DMS 273 (cell line): ENCODE results near the gene KIF26B.

Experiments
- DNase-seq: peaks from one replicate; lab custom pipeline; 2025; ENCODE audit not compliant: unreplicated experiment; lab: John Stamatoyannopoulos, UW

KIF26B gene

DNA sequence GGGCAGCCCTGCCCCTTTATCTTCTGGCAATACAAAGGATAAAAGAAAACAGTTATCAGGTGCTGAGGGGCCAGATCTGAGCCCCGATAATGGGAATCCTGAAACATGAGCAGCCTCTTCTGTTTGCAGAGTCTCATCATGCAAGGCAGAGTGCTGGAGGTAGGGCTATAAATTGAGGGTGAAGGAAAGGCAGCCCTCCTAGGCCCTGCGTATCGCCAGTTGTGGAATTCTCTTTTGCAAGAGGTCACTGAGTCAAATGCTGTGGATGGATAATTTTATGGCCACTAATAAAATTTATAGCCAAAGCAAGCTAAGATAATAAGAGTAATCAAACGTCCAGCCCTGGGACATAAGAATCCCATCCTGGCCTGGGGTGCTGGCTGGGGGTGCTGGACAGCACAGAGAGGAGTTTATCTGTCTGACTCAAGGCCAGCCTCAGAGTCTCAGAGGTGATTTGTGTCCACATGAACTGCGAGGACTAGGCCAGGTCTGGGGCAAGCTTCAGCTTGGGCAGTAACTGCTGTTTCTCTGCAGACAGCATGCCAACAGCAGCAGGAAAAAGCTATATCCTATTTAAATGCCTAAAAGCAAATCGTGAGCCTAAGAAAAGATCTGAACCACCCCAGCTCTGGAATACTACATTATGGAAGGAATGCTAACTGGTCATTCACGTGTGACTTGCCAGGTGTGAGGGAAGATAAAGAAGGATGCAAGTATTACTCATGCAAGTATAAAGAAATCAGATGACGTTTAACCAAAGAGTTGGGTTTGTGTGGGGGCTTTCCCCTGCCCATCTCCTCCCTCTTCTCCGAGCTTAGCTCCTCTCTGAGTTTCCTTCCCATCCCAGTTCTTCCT lies 254.8 kb downstream of the KIF26B start:
- no peak for DNase-seq

DNA sequence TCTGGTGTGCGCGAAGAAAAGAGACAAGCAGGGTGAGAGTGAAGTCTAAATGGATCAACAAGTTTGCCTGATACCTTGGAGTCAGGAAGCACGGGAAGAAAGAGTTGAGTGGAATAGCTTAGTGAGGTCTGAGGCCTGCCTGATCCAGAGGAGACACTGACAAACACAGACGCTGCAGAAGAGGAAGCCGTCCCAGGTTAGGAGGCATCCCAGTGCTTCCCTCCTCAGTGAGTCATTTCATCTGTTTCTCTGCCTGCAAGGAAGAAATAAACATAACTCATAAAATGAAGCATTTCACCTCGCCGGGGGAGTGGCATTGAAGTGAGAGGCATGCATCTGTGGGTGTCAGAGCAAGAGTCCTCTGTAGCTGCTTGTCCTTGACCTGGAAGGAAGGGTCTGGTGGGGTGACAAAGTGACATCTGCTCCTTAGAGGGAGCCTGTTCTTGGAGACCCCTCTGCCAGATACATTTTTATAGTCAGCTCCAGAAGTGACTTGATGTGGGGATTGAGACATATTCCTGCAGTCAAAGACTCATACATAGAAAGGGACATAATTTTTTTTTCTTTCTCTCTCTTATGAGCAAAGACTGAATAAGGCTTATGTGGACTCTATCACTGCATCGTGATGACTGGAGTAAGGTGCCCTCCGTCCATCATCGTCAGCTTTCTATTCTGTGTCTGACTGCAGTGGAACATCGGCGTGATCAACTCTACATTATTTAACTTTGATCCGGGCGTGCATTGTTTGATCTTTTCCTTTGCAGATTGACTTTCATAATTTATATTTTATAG lies 256.7 kb downstream of the KIF26B start:
- no peak for DNase-seq

DNA sequence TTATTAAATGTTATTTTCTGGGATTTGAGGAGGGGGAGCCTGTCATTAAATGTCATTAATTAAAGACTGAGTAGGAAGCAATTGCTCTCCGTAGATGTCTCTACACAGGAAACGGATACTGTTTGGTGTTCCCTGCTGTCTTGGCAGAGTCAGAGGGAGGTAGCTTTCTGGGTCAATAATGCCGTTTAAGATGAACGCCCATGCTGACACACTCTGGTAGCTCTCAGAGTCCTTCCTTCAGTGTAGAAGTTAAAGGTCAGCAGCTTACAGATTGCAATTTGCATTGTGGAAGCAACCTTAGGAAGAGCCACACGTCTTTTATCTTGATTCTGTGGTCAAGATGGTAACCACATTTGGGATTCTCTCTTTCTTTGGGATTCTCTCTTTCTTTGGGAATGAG lies 257.5 kb downstream of the KIF26B start:
- DNase-seq, result no peak

DNA sequence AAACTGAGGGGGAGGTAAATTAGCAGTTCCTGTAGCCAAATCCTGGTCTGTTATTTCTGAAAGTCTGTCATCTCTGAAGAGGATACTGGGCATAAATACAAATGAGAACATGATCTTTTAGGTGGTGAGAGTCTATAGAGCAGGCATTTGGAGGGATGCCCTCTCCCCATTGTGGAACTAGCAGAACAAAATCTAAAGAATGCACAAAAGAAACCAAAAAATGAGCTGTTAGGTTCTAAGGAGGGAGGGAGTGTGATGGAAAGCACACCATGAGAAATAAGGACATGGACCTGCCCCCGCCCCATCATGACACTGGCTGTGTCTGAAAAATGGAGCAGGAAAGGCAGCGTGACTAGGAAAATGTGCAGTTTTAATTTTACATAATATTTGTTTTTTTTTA lies 262.0 kb downstream of the KIF26B start:
- DNase-seq, result no peak

DNA sequence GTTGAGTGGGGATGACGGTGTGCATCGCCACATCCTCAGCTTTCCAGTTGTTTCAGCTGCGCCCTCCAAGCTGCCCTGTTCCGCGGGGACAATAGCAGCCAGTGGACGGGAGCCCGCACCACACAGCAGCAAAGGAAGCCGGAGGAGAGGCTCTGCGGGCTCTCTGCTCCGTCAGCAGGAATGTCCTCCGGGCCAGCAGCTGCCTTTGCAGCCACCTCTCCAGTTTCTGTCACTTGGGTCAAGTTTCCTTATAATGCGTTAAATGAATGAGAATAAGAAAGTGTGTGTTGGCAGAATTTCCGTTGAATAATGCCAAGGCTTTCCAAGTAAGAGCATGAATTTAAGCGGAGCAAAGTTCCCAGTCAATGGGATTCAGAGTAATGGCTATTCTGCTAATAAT lies 263.3 kb downstream of the KIF26B start:
- no peak for DNase-seq

DNA sequence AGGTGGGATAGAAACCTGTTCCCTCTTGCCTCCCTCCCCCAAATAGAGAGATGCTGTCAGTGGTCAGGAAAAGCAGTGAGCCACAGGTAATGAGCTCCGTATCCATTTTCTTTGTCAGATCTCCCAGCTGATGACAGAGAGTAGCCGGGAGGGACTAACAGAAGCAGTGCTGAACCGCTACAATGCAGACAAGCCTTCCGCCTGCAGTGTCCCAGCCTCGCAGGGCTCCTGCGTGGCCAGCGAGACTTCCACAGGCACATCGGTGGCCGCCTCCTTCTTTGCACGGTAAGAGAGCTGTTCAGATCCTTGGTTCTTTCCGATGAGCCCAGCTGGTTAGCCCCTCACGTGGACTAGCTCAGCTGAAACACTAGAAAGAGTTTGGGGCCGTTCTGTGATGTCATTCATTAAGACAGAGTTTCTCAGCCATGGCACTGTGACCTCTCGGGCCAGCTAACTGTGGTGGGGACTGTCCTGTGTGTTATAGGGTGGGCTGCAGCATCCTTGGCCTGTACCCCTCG lies 264.7 kb downstream of the KIF26B start:
- no peak for DNase-seq

DNA sequence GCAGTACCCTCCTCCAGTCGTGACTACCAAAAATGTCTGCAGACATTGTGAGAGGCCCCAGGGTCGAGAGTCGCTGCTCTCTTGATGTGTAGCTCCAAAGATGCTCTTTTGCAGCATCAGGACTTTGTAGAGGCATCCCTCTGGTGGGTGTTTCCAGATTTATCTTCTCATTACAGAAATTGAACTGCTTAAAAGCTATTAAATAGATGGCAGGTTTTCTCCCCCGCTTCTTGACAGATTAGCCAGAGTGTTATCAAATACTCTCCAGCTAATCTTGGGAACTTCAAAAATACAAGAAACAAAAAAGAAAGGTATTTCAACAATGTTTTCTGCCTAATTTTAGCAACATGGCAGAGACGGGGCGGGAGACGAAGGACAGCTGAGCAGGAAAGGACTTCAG lies 265.2 kb downstream of the KIF26B start:
- DNase-seq, result no peak

DNA sequence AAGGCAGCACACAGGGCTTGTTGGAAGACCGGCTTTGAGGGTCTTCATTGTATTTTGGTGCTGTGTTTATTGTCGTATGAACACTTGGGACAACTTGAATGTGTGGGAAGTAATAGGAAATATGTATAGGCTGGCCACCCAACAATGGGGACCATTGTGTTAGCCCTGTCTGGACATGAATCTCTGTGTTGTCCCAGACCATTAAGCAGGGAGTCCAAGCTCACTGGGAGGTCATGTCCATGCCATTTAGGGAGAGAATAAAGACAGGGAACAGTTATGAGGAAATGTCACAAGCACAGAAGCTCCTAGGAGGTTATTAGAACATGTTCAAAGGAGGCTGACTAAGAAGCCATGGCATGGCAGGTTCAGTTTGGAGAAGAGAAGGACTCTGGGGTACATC lies 266.1 kb downstream of the KIF26B start:
- DNase-seq, result no peak

DNA sequence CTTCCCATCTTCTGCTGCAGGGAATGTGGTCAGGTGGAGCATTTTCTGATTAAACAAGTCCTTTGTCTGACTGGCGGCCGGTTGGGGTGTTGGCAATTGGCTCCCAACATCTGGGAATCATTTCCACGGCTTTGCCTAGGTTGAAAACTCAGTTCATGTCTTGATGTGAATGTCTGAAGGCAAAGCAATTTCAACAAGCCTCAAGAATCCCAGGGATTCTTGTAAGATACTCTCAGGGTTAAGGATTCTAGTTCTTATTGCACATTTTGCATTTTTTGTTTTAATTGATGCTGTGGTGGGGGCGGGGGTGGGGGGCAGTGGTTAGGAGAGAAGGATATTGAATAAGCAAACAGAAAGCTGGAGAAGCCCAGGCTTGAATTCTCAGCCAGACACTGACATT lies 273.9 kb downstream of the KIF26B start:
- DNase-seq, result no peak

DNA sequence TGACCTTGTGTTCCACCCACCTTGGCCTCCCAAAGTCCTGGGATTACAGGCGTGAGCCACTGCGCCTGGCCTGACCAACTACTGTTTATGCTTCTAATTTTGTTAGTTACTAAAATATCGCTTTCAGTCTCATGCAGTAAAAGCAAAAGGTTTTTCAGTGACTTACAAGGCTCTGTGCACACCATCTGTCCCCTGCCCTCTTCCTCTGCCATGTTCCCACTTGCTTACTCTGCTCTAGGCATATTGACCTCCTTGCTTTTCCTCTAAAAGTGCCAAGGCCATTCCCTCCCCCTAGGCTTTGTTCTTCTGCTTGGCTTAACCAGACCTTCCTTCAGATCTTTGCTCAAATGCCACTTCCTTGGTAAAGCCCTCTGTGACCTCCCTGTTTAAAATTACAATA lies 276.9 kb downstream of the KIF26B start:
- DNase-seq, result no peak

DNA sequence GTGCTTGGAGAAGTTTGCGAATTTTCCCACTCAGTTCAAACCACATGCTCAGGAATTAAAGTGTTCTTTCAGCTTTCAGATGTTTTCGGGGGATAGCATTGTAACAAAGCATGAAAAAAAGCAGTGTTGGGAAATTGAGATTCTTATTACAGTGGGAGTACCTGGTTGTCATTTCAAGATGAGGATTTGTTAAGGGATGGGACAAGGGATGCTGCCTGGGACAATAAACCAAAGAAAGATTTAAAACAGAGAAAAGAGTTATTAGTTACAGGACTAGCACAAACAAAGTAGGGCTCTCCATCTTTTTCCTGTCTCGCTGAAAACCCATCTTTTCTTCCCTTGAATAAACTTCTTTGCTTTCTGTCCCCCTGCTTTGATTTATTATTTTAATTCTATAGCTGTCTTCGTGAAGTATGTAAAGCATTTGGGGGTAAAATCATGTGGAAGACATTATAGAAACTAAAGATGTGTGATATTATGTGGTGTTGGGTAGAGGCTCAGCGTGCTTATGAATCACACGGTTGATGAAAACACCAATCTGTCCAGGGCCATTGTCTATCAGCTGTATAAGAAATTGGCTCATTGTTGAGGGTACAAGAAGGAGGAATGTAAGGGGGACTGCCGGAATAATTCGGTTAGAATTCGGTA lies 277.6 kb downstream of the KIF26B start:
- DNase-seq, result no peak

DNA sequence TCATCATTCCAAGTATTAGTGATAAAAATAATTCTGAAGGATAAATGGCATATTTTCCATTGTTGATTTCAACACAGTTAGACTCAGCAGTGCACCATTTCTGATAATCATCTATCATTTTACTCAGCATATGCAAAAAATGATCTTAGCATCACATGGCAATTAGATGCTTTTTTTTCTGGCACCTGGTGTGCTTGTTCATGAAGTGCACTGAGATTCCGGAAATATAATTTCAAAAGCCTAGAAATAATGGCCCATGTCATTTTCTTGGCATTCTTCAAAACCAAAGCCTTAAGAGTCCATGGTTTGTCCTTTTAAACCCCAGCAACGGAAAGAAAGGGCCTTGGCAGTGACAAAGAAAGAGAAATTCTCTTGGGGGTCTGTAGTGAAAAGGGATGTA lies 278.8 kb downstream of the KIF26B start:
- no peak for DNase-seq

DNA sequence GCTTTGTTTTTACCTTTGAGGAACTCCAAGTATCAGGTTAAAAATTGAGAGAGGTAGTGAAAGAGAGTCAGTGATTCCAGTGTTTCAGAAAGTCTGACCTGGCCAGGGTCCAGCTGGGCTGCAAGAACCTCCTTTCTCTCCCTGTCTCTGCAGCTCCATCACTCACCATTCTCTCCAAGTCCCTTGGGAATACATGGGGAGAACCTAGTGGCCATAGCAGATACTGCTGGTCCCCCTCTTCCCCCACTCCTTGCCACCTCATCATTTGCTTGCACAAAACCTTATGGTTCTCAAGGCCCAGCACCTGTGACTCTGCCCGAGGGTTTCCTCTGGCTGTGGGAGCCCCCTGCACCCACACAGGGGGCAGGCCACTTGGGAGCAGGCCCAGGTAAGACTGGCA lies 279.5 kb downstream of the KIF26B start:
- peak; percentile 39 for DNase-seq

DNA sequence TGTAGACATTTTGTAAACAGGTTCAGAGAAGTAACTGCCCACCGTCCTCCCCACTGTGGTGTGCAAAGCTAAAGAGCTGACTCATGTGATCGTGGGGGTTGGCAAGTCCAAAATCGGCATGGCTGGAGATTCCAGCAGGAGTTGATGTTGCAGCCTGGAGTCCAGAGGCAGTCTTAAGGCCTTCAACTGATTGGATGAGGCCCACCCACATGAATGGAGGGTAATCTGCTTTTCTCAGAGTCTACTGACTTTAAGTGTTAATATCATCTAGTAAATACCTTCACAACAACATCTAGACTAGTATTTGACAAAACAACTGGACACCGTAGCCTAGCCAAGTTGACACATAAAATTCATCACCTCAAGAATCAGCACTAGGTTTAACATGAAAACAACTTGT lies 281.6 kb downstream of the KIF26B start:
- no peak for DNase-seq

DNA sequence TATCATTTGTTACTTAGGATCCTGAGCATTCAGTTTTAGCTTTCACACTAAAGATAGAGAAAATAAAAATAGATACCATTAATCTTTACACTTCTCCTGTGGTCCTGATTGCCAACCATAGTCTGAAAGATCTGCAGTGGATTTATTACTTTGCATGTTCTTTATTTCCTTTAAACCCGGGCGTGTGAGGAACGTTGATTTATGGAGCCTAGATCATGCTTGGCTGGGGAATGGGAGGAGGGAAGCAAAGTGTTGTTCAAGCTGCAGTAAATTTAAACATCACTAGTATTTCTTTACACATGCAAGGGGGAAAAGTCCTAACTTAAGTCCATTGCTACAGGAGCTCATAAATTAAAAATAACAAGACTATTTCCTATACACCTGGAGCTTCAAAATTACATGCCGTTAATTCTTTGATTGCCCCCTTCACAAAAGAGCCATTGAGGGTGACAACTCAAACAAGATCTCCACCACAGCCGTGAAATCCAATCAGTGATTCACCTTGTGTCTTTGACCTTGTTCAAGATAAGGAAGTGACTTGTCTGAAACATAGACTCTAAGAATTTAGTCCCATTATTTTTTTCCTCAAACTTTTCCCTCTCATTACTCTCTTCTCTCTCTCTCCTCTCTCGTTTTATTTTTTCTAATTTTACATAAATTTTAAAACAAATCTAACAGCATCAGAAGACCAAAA lies 282.7 kb downstream of the KIF26B start:
- no peak for DNase-seq

DNA sequence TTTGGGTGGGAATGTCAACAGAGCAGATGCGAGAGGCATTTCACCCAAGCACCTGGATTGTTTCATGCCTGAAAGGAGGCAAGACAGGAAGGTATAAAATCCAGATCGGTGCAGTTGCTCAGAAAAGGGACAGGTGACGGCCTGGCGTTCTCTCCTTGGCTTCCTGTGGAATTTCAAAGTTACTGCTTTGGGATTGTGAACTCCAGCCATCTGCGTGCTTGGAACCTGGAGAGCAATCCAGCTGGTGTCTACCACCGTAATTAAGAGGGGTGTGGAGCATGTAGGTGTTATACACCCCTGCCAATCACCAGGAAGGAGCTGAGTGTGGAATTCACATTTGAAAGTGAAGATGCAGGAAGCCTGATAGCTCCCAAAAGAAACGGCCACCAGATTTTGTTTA lies 286.1 kb downstream of the KIF26B start:
- DNase-seq, result peak; percentile 22

DNA sequence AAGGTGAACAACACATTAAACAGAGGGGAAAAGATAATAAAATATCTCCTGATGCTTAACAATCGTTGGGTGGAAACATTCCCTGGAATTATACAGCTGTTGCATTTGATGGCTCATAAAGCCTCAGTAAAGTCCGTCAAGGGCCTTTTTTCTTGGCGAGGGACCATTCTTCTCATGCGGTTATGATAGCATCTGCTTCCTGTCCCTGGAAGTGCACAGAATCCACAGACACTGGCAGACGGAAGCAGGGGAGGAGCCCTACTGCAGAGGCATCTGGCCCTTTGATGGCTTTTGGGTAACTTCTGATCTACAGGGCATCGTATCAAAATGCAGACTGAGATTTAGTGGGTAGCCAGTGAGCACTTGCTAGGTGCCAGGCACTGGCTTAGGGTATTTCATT lies 286.9 kb downstream of the KIF26B start:
- peak; percentile 79 for DNase-seq

DNA sequence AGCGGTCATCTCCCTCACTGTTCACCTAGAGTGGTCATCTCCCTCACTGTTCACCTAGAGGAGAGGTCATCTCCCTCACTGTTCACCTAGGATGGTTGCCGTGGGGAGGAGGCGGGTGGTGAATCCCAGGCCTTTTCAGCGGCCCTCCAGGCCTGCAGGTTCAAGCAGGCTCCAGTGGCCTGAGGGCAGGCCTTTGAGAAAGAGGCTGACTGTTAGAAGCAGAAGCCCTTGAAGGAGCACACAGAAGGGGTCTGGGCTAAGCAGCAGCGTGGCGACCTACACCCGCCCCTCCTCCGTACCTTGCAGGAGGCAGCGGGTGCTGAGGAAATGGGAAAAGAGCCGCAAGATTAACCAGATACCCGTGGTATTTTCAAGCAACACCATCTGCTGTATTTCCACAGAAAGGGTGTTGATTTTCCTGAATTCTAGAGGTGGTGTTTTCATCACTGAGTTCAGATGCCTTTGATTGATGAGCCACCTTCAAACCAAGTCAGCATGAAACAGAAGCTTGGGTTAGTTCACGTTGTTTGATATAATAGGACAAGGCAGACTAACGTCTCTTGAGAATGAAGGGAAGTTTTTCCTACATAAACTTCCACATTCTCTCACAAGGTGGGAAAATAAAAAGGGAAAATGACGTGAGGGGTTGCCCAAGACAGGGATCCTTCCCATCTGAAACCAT lies 289.5 kb downstream of the KIF26B start:
- DNase-seq, result peak; percentile 22

DNA sequence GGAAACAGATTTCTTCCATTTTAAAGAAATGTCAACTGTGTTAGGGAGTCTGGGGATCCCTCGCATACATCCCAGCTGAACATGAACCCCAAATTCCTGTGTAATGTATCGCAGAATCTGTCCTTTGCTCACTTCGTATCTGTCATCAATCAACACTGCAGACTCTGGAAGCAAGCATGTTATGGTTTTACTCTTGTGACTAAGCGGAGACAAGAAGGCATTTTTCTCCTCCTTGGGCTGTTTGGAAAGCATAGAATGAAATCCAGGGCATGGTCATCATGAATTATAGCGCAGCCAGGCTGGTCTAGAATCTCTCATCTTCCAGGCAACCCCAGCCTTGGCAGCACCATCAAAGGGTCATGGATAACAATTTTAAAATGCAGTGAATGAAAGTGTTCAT lies 290.2 kb downstream of the KIF26B start:
- no peak for DNase-seq

DNA sequence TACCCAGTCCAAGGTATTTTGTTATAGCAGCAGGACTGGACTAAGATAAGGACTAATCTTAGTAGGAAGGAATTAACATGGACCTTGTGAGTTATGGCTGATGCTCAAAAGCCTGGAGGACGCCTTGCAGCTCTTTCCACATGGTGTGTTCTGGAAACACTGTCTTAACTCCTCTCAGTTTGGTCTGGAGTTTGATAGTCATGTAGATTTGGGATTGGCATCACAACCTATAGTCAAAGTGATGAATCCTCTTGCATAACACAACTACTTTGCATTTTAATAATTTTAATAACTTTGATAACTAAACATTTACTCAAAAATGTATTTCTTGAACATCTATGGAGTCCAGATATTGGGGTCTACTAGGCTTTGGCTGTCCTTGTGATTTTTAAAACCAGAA lies 293.7 kb downstream of the KIF26B start:
- DNase-seq, result no peak
